ENCODE measurements around the gene NSUN3.

DNA sequence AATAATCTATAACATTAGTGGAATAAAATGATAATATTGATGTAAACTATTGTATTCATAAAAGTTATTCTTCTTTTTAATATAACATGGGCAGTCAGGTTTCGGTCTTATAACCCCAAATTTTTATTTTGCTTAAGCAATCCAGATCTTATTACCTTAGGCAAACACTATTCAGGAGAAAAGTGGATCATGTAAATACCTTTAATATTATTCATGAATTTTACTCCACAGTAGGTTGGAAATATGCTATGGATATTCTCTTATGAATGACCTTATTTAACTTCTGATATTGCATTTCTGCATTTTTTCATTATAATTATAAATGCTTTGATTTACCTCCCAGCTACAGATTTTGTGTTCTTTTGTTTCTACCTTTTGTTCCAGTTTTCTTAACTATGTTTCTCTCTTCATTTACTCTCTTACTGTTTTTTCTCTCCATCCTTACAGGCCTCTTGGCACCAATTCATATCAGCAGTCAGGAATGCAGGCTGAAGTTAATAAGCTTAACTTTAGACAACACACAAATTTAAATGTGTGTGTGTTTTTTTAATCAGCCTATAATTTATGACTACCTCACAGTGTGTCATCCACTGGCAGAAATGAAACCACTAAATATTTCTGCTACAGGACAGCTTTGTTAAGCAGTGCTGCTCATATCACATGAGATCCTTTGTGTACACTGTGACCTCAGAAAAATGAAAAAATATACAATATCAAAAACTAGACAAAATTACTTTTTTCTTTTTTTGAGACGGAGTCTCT, 111.0 kb downstream of the NSUN3 start:
- TF ChIP-seq POLR2AphosphoS5 (IDR thresholded peaks at IDR 0.05; ENCODE audit: low read depth, low read length) = no peak
- TF ChIP-seq, protein P1, sequence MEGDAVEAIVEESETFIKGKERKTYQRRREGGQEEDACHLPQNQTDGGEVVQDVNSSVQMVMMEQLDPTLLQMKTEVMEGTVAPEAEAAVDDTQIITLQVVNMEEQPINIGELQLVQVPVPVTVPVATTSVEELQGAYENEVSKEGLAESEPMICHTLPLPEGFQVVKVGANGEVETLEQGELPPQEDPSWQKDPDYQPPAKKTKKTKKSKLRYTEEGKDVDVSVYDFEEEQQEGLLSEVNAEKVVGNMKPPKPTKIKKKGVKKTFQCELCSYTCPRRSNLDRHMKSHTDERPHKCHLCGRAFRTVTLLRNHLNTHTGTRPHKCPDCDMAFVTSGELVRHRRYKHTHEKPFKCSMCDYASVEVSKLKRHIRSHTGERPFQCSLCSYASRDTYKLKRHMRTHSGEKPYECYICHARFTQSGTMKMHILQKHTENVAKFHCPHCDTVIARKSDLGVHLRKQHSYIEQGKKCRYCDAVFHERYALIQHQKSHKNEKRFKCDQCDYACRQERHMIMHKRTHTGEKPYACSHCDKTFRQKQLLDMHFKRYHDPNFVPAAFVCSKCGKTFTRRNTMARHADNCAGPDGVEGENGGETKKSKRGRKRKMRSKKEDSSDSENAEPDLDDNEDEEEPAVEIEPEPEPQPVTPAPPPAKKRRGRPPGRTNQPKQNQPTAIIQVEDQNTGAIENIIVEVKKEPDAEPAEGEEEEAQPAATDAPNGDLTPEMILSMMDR (IDR thresholded peaks at IDR 0.05) = no peak
- TF ChIP-seq SIN3A (IDR thresholded peaks at IDR 0.05; ENCODE audit: borderline replicate concordance, insufficient read depth, low read depth, low read length) = no peak
- TF ChIP-seq TCF7L2 (IDR thresholded peaks at IDR 0.05; ENCODE audit: low read depth, low read length) = no peak
